Activated CD4-positive, alpha-beta T cell treated with anti-CD3 and anti-CD28 coated beads, Interleukin-2, amount 50 U/mL, for 16 hours (primary cell): Measurements from ENCODE around the gene DOC2B.
"Not testable (repeated sequence)": the region's sequence is repeated elsewhere in the genome, so short reads cannot be mapped to it uniquely, and the experiment has no call there.

Source experiments
- DNase-seq: peaks from one replicate; pipeline ENCODE4 v3.0.0-alpha.2; 2020

Gene DOC2B

GRCh38 chr17:181245-182049 is at the start of gene DOC2B:
Gene DOC2B (minus strand): TSS chr17:181650. CDS start chr17:181479, 171 bp downstream.
- no peak for DNase-seq

GRCh38 chr17:230395-230770 is 48.9 kb upstream of the DOC2B start:
- DNase-seq = no peak

- DNase-seq = no peak
Measured at GRCh38 chr17:229709-230394, 48.4 kb upstream of the DOC2B start.

- no peak for DNase-seq
Measured at GRCh38 chr17:228951-229708, 47.7 kb upstream of the DOC2B start.

- no peak for DNase-seq
Measured at GRCh38 chr17:227946-228615, 46.6 kb upstream of the DOC2B start.

GRCh38 chr17:227078-227945 is 45.9 kb upstream of the DOC2B start:
- no peak for DNase-seq

- no peak for DNase-seq
Measured at GRCh38 chr17:226108-227077, 44.9 kb upstream of the DOC2B start.

- no peak for DNase-seq
Measured at GRCh38 chr17:225551-225950, 44.1 kb upstream of the DOC2B start.

- DNase-seq = not testable (repeated sequence)
Measured at GRCh38 chr17:224576-224975, 43.1 kb upstream of the DOC2B start.

- no peak for DNase-seq
Measured at GRCh38 chr17:223723-224471, 42.4 kb upstream of the DOC2B start.

GRCh38 chr17:222172-222571 is 40.7 kb upstream of the DOC2B start:
- no peak for DNase-seq

GRCh38 chr17:219696-220095 is 38.2 kb upstream of the DOC2B start:
- DNase-seq = no peak

GRCh38 chr17:218432-219110 is 37.1 kb upstream of the DOC2B start:
- DNase-seq = no peak

GRCh38 chr17:216625-217024 is 35.2 kb upstream of the DOC2B start:
- DNase-seq = no peak

- DNase-seq = not testable (repeated sequence)
Measured at GRCh38 chr17:215563-216478, 34.4 kb upstream of the DOC2B start.

GRCh38 chr17:214881-215331 is 33.5 kb upstream of the DOC2B start:
- no peak for DNase-seq

GRCh38 chr17:213286-214105 is 32.0 kb upstream of the DOC2B start:
- no peak for DNase-seq
